H9 (cell line): Measurements from ENCODE around the gene RASGRF1. TPM values are rescaled to one million over a fixed set of nuclear protein-coding genes. Genes with fewer than 3 reads are reported as not detected.

ENCODE experiments used
- DNase-seq: peaks from one replicate; pipeline ENCODE4 v3.0.0-alpha.2; 2017
- H2AFZ ChIP-seq: one replicate; pipeline ENCODE4 v1.6.1; 2013; ENCODE audit warnings: mild to moderate bottlenecking, low read length, control low read depth, moderate library complexity
- H2AK5ac ChIP-seq: 2 replicates; pipeline ENCODE4 v1.6.1; 2013; ENCODE audit warnings: low read length, control low read depth, mixed read lengths; ENCODE audit not compliant: insufficient read length
- H2BK120ac ChIP-seq: one replicate; pipeline ENCODE4 v1.6.1; 2013; ENCODE audit warnings: low read depth, mild to moderate bottlenecking, low read length, control low read depth, inconsistent platforms; ENCODE audit not compliant: poor library complexity, severe bottlenecking
- H2BK12ac ChIP-seq: 2 replicates; pipeline ENCODE4 v1.6.1; 2013; ENCODE audit warnings: low read length, control low read depth, mixed read lengths, low read depth; ENCODE audit not compliant: insufficient read length
- H2BK15ac ChIP-seq: 2 replicates; pipeline ENCODE4 v1.6.1; 2013; ENCODE audit warnings: low read depth, low read length, control low read depth
- H2BK20ac ChIP-seq: one replicate; pipeline ENCODE4 v1.6.1; 2013; ENCODE audit warnings: low read depth, mild to moderate bottlenecking, low read length, control low read depth, inconsistent platforms; ENCODE audit not compliant: poor library complexity, severe bottlenecking
- H2BK5ac ChIP-seq: 2 replicates; pipeline ENCODE4 v1.6.1; 2013; ENCODE audit warnings: low read length, control low read depth, mixed read lengths; ENCODE audit not compliant: insufficient read length
- H3K14ac ChIP-seq: 2 replicates; pipeline ENCODE4 v1.6.1; 2013; ENCODE audit warnings: low read length, control low read depth; ENCODE audit not compliant: insufficient read depth
- H3K18ac ChIP-seq: 2 replicates; pipeline ENCODE4 v1.6.1; 2013; ENCODE audit warnings: low read depth, mild to moderate bottlenecking, mixed read lengths, low read length, control low read depth; ENCODE audit not compliant: insufficient read length
- H3K23ac ChIP-seq: 2 replicates; pipeline ENCODE4 v1.6.1; 2013; ENCODE audit warnings: low read length, control low read depth, mixed read lengths, low read depth; ENCODE audit not compliant: insufficient read length
- H3K23me2 ChIP-seq: 2 replicates; pipeline ENCODE4 v1.6.1; 2013; ENCODE audit warnings: low read depth, mild to moderate bottlenecking, mixed read lengths, low read length, control low read depth; ENCODE audit not compliant: insufficient read length, poor library complexity, severe bottlenecking
- H3K27ac ChIP-seq: 2 replicates; pipeline ENCODE4 v1.5.1; 2013; ENCODE audit warnings: low read length, control low read depth, mixed read lengths, low read depth; ENCODE audit not compliant: insufficient read length
- H3K27me3 ChIP-seq: 2 replicates; pipeline ENCODE4 v1.6.1; 2013; ENCODE audit warnings: low read length, control low read depth, inconsistent platforms; ENCODE audit not compliant: insufficient read depth
- H3K4ac ChIP-seq: 2 replicates; pipeline ENCODE4 v1.6.1; 2013; ENCODE audit warnings: low read depth, mild to moderate bottlenecking, control low read depth, inconsistent platforms, low read length, moderate library complexity
- H3K4me1 ChIP-seq: 2 replicates; pipeline ENCODE4 v1.6.1; 2013; ENCODE audit warnings: low read length, control low read depth, inconsistent platforms; ENCODE audit not compliant: insufficient read depth
- H3K4me2 ChIP-seq: 2 replicates; pipeline ENCODE4 v1.6.1; 2013; ENCODE audit warnings: low read length, control low read depth, mixed read lengths; ENCODE audit not compliant: insufficient read length, insufficient read depth
- H3K56ac ChIP-seq: 2 replicates; pipeline ENCODE4 v1.6.1; 2013; ENCODE audit warnings: low read depth, mild to moderate bottlenecking, mixed read lengths, low read length, control low read depth; ENCODE audit not compliant: insufficient read length
- H3K79me1 ChIP-seq: 2 replicates; pipeline ENCODE4 v1.6.1; 2013; ENCODE audit warnings: low read depth, mild to moderate bottlenecking, moderate library complexity, low read length, control low read depth, inconsistent platforms; ENCODE audit not compliant: insufficient read depth, poor library complexity, severe bottlenecking
- H3K79me2 ChIP-seq: 2 replicates; pipeline ENCODE4 v1.6.1; 2013; ENCODE audit warnings: low read length, control low read depth, inconsistent platforms; ENCODE audit not compliant: insufficient read depth
- H3K9ac ChIP-seq: 2 replicates; pipeline ENCODE4 v1.6.1; 2013; ENCODE audit warnings: low read length, control low read depth, mixed read lengths; ENCODE audit not compliant: insufficient read length; ENCODE audit errors: extremely low read depth
- H3K9me3 ChIP-seq: one replicate; pipeline ENCODE4 v1.6.1; 2013; ENCODE audit warnings: low read depth, low read length, inconsistent platforms; ENCODE audit not compliant: control insufficient read depth
- H3T11ph ChIP-seq: one replicate; pipeline ENCODE4 v1.6.1; 2013; ENCODE audit warnings: mild to moderate bottlenecking, low read length, control low read depth, inconsistent platforms
- H4K20me1 ChIP-seq: one replicate; pipeline ENCODE4 v1.6.1; 2013; ENCODE audit not compliant: control insufficient read depth, insufficient read length, insufficient read depth
- H4K5ac ChIP-seq: 2 replicates; pipeline ENCODE4 v1.6.1; 2013; ENCODE audit warnings: low read depth, mild to moderate bottlenecking, mixed read lengths, low read length, control low read depth; ENCODE audit not compliant: insufficient read length
- H4K8ac ChIP-seq: replicated peaks from 2 replicates; pipeline ENCODE4 v1.6.1; 2013; ENCODE audit warnings: low read length, control low read depth, mixed read lengths, low read depth; ENCODE audit not compliant: insufficient read length
- H4K91ac ChIP-seq: 2 replicates; pipeline ENCODE4 v1.6.1; 2013; ENCODE audit warnings: low read depth, mild to moderate bottlenecking, moderate library complexity, mixed read lengths, low read length, control low read depth; ENCODE audit not compliant: insufficient read length
- H3K27ac Mint-ChIP-seq, 3 experiments: 2 replicates in 2 of 3; 3 replicates in 1 of 3; pipeline ENCODE4 v1.8.0; 2020 to 2021; ENCODE audit warnings: mixed read lengths in 3 of 3, mild to moderate bottlenecking in 1 of 3, moderate library complexity in 1 of 3
- H3K27me3 Mint-ChIP-seq: 2 replicates; pipeline ENCODE4 v1.8.0; 2021; ENCODE audit warnings: low read depth, mild to moderate bottlenecking, moderate library complexity, mixed read lengths
- H3K36me3 Mint-ChIP-seq, 3 experiments: 2 replicates in 2 of 3; 3 replicates in 1 of 3; pipeline ENCODE4 v1.8.0; 2020 to 2021; ENCODE audit warnings: low read depth in 3 of 3, mixed read lengths in 3 of 3; ENCODE audit not compliant: insufficient read depth in 1 of 3
- H3K4me1 Mint-ChIP-seq, 2 experiments: 2 replicates each; pipeline ENCODE4 v1.8.0; 2020; ENCODE audit warnings: mixed read lengths in 2 of 2
- H3K4me3 Mint-ChIP-seq, 2 experiments: 2 replicates in 1 of 2; 3 replicates in 1 of 2; pipeline ENCODE4 v1.8.0; 2020 to 2021; ENCODE audit warnings: mild to moderate bottlenecking in 2 of 2, mixed read lengths in 2 of 2, moderate library complexity in 1 of 2
- H3K9me3 Mint-ChIP-seq, 2 experiments: 2 replicates in 1 of 2; 3 replicates in 1 of 2; pipeline ENCODE4 v1.8.0; 2020; ENCODE audit warnings: mild to moderate bottlenecking in 2 of 2, mixed read lengths in 2 of 2, moderate library complexity in 1 of 2
- WGBS: extraction: QIAGEN DNeasy Blood & Tissue Kit; methylation state at CpG from one replicate; pipeline ENCODE4 v1.1.7; 2013; ENCODE audit warnings: missing lambda C conversion rate, low lambda C conversion rate, mixed read lengths; ENCODE audit not compliant: insufficient read length; ENCODE audit errors: extremely low coverage; 5-methylcytosine and 5-hydroxymethylcytosine counted together
- total RNA-seq: library from RNA; stranded (reverse); gene quantifications from 2 replicates; pipeline ENCODE4 v1.2.1, GENCODE V29; 2021
- TF ChIP-seq, protein P1 (sequence below): fragments of 200-600 bp; sonication (generic); conservative IDR thresholded peaks from 3 replicates; pipeline ENCODE4 v1.8.0; 2021; ENCODE audit warnings: antibody characterized with exemption, mild to moderate bottlenecking

Gene RASGRF1
- total RNA-seq, 1 experiment from 2014 or later = 0.48 TPM

GRCh38 chr15:78921517-78921916 is 169.1 kb downstream of the RASGRF1 start:
- Histone ChIP-seq H2BK120ac (no peak overlapping the region), H3K79me1 (no peaks in the 10 kb centered on the region), H2BK12ac (no peak overlapping the region), H3K23ac (no peak overlapping the region), H3K18ac (no peak overlapping the region), H3K79me2 (no peaks in the 10 kb centered on the region), H3K9me3 (no peaks in the 10 kb centered on the region), H3K9ac (no peak overlapping the region), H2BK15ac (no peak overlapping the region), H2AFZ (no peak overlapping the region), H3K4ac (no peak overlapping the region), H3K14ac (no peak overlapping the region), H2BK5ac (no peak overlapping the region), H3T11ph (no peak overlapping the region), H4K5ac (no peak overlapping the region), H3K4me2 (no peak overlapping the region), H3K56ac (no peak overlapping the region), H3K27me3 (no peaks in the 10 kb centered on the region), H4K20me1 (no peaks in the 10 kb centered on the region), H4K91ac (no peak overlapping the region), H2AK5ac (no peak overlapping the region), H3K23me2 (no peaks in the 10 kb centered on the region), H2BK20ac (no peak overlapping the region), H4K8ac (no peak overlapping the region), H3K27ac (no peak overlapping the region), H3K4me1 (no peaks in the 10 kb centered on the region)
- no peak overlapping the region for H3K4me3 Mint-ChIP-seq
- H3K4me1 Mint-ChIP-seq = no peaks in the 10 kb centered on the region
- peaks cover 18 to 45% (median 33%) of the 10 kb centered on the region in 3 experiments for H3K36me3 Mint-ChIP-seq
- TF ChIP-seq, protein P1, sequence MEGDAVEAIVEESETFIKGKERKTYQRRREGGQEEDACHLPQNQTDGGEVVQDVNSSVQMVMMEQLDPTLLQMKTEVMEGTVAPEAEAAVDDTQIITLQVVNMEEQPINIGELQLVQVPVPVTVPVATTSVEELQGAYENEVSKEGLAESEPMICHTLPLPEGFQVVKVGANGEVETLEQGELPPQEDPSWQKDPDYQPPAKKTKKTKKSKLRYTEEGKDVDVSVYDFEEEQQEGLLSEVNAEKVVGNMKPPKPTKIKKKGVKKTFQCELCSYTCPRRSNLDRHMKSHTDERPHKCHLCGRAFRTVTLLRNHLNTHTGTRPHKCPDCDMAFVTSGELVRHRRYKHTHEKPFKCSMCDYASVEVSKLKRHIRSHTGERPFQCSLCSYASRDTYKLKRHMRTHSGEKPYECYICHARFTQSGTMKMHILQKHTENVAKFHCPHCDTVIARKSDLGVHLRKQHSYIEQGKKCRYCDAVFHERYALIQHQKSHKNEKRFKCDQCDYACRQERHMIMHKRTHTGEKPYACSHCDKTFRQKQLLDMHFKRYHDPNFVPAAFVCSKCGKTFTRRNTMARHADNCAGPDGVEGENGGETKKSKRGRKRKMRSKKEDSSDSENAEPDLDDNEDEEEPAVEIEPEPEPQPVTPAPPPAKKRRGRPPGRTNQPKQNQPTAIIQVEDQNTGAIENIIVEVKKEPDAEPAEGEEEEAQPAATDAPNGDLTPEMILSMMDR = no peak
- no peaks in the 10 kb centered on the region for H3K27me3 Mint-ChIP-seq
- no CpG with 5 or more reads among the region's 6 CpGs for WGBS
- H3K9me3 Mint-ChIP-seq = no peaks in the 10 kb centered on the region
- peak overlapping the region in 2 of 3 experiments; percentile 11 to 37; a peak in 2 of 7 replicates for H3K27ac Mint-ChIP-seq
- no peak for DNase-seq
